Stimulated activated CD4-positive, alpha-beta T cell treated with anti-CD3 and anti-CD28 coated beads, Interleukin-2, amount 100 ng/mL, for 4 hours (primary cell): ENCODE data around the gene DPP10.

Experiments used
- DNase-seq: peaks from one replicate; pipeline ENCODE4 v3.0.0-alpha.2; 2020; ENCODE audit warnings: low read depth

DPP10 gene

GRCh38 chr2:115739574-115739973 lies 1297.1 kb downstream of the DPP10 start:
- DNase-seq: no peak

- DNase-seq: no peak
Observed at GRCh38 chr2:115746151-115746550, 1303.7 kb downstream of the DPP10 start.

- no peak for DNase-seq
Observed at GRCh38 chr2:115757286-115757685, 1314.8 kb downstream of the DPP10 start.

GRCh38 chr2:115763601-115764000 lies 1321.2 kb downstream of the DPP10 start:
- no peak for DNase-seq

GRCh38 chr2:115771516-115771915 lies 1329.1 kb downstream of the DPP10 start:
- no peak for DNase-seq

- DNase-seq: no peak
Observed at GRCh38 chr2:115774361-115774760, 1331.9 kb downstream of the DPP10 start.

GRCh38 chr2:115779085-115779632 lies 1336.7 kb downstream of the DPP10 start:
- DNase-seq: no peak

GRCh38 chr2:115782286-115782685 lies 1339.8 kb downstream of the DPP10 start:
- no peak for DNase-seq

- no peak for DNase-seq
Observed at GRCh38 chr2:115796078-115796477, 1353.6 kb downstream of the DPP10 start.

GRCh38 chr2:115807276-115807675 lies 1364.8 kb downstream of the DPP10 start:
- no peak for DNase-seq

GRCh38 chr2:115825912-115826311 lies 1383.5 kb downstream of the DPP10 start:
- no peak for DNase-seq

GRCh38 chr2:115833196-115833595 lies 1390.8 kb downstream of the DPP10 start:
- DNase-seq: no peak

GRCh38 chr2:115838539-115838938 lies 1396.1 kb downstream of the DPP10 start:
- DNase-seq: no peak

- DNase-seq: no peak
Observed at GRCh38 chr2:115842306-115842705, 1399.9 kb downstream of the DPP10 start.

- no peak for DNase-seq
Observed at GRCh38 chr2:115848192-115848591, 1405.8 kb downstream of the DPP10 start.

GRCh38 chr2:115867024-115867423 lies 1424.6 kb downstream of the DPP10 start:
- DNase-seq: no peak

- no peak for DNase-seq
Observed at GRCh38 chr2:115874427-115874826, 1432.0 kb downstream of the DPP10 start.

GRCh38 chr2:115880558-115880957 lies 1438.1 kb downstream of the DPP10 start:
- DNase-seq: no peak

GRCh38 chr2:115887209-115887776 lies 1444.9 kb downstream of the DPP10 start:
- DNase-seq: no peak
